K562 (cell line): ENCODE results near the gene ARV1. TPM values are rescaled to one million over a fixed set of nuclear protein-coding genes. Genes with fewer than 3 reads are reported as not detected.
A peak's percentile ranks its signal among the peaks of the same experiment; 100 is the strongest.
"Not testable (repeated sequence)": the region's sequence is repeated elsewhere in the genome, so short reads cannot be mapped to it uniquely, and the experiment has no call there.

Source experiments
- ARNT ChIP-seq, 2 experiments: fragments of 450-650 bp; IDR thresholded peaks; 2 replicates each; pipeline ENCODE4 v1.6.1; 2016; ENCODE audit warnings: mild to moderate bottlenecking in 1 of 2
- CBFA2T2 ChIP-seq: fragments of 450-650 bp; conservative IDR thresholded peaks from 2 replicates; pipeline ENCODE4 v1.6.1; 2017; ENCODE audit warnings: mild to moderate bottlenecking
- CTBP1 ChIP-seq: fragments of 450-650 bp; IDR thresholded peaks from 2 replicates; pipeline ENCODE4 v1.6.1; 2016; ENCODE audit warnings: borderline replicate concordance
- DPF2 ChIP-seq: fragments of 450-650 bp; IDR thresholded peaks from 2 replicates; pipeline ENCODE4 v1.6.1; 2016
- FOXJ2 ChIP-seq: fragments of 200-800 bp; sonication (Bioruptor generic); IDR thresholded peaks from 2 replicates; pipeline ENCODE4 v1.6.1; 2016; ENCODE audit warnings: missing genetic modification characterization, missing compliant biosample characterization
- FOXM1 ChIP-seq, 2 experiments: fragments of 450-650 bp in 1 of 2; sonication (generic) in 1 of 2; formaldehyde crosslinking in 1 of 2; IDR thresholded peaks; 2 replicates each; pipeline versions ENCODE4 v1.6.1 to v1.9.0; 2017 to 2022; ENCODE audit warnings: low read depth in 2 of 2, mild to moderate bottlenecking in 2 of 2, missing genetic modification reagents in 1 of 2, moderate library complexity in 1 of 2
- HDAC2 ChIP-seq: fragments of 450-650 bp; IDR thresholded peaks from 2 replicates; pipeline ENCODE4 v1.6.1; 2016; ENCODE audit warnings: mild to moderate bottlenecking
- HES1 ChIP-seq: fragments of 450-650 bp; IDR thresholded peaks from 2 replicates; pipeline ENCODE4 v1.6.1; 2016; ENCODE audit warnings: low read depth, mild to moderate bottlenecking, moderate library complexity
- JUND ChIP-seq, 2 experiments: IDR thresholded peaks; 2 replicates in 1 of 2; 3 replicates in 1 of 2; pipeline ENCODE4 v1.6.1; 2011; ENCODE audit warnings: borderline replicate concordance in 2 of 2, low read depth in 2 of 2, low read length in 2 of 2, improper control_type of control experiment in 1 of 2, missing biosample characterization in 1 of 2, missing genetic modification characterization in 1 of 2, missing genetic modification reagents in 1 of 2
- KDM1A ChIP-seq, 2 experiments: fragments of 450-650 bp; IDR thresholded peaks; 2 replicates each; pipeline ENCODE4 v1.6.1; 2016; ENCODE audit warnings: mild to moderate bottlenecking in 2 of 2
- KLF6 ChIP-seq: fragments of 250-450 bp; sonication (Bioruptor Pico); IDR thresholded peaks from 2 replicates; pipeline ENCODE4 v1.4.0; 2020; ENCODE audit warnings: mild to moderate bottlenecking, moderate library complexity, borderline replicate concordance
- MTA3 ChIP-seq: fragments of 450-650 bp; formaldehyde crosslinking; IDR thresholded peaks from 2 replicates; pipeline ENCODE4 v1.6.1; 2017; ENCODE audit warnings: mild to moderate bottlenecking, borderline replicate concordance
- MYBL2 ChIP-seq, 2 experiments: fragments of 450-650 bp in 1 of 2; sonication (generic) in 1 of 2; formaldehyde crosslinking in 1 of 2; IDR thresholded peaks; 2 replicates each; pipeline versions ENCODE4 v1.6.1 to v1.8.1; 2017 to 2022; ENCODE audit warnings: borderline replicate concordance in 1 of 2, inconsistent platforms in 1 of 2, low read depth in 1 of 2, mild to moderate bottlenecking in 1 of 2, missing genetic modification reagents in 1 of 2, moderate library complexity in 1 of 2
- NCOR1 ChIP-seq: fragments of 450-650 bp; IDR thresholded peaks from 2 replicates; pipeline ENCODE4 v1.6.1; 2016; ENCODE audit warnings: mild to moderate bottlenecking, moderate library complexity
- SMARCE1 ChIP-seq: fragments of 450-650 bp; IDR thresholded peaks from 2 replicates; pipeline ENCODE4 v1.7.1; 2016; ENCODE audit warnings: mild to moderate bottlenecking
- TCFL5 ChIP-seq: fragments of 250-450 bp; sonication (Bioruptor Pico); conservative IDR thresholded peaks from 2 replicates; pipeline ENCODE4 v1.6.1; 2021; ENCODE audit warnings: mild to moderate bottlenecking, moderate library complexity, matching md5 sums
- ZEB2 ChIP-seq: fragments of 450-650 bp; IDR thresholded peaks from 2 replicates; pipeline ENCODE4 v1.6.1; 2016
- ZNF316 ChIP-seq: fragments of 450-650 bp; IDR thresholded peaks from 2 replicates; pipeline ENCODE4 v1.6.1; 2016
- ZNF354B ChIP-seq: fragments of 250-450 bp; sonication (Bioruptor Pico); IDR thresholded peaks from 2 replicates; pipeline ENCODE4 v1.4.0; 2020
- ZNF592 ChIP-seq: fragments of 450-650 bp; IDR thresholded peaks from 2 replicates; pipeline ENCODE4 v1.6.1; 2017; ENCODE audit warnings: antibody characterized with exemption, mild to moderate bottlenecking
- polyA plus RNA-seq, 8 experiments: library from polyadenylated mRNA; depleted of rRNA in 4 of 8; stranded (reverse) in 5 of 8; unstranded in 3 of 8; fragments of >200 nt; fragmentation: Nextera tagmentation in 2 of 8; fragmentation: Illumina TruSeq in 1 of 8; extraction: Ambion mirVana in 2 of 8; extraction: Trizol in 1 of 8; gene quantifications; 2 replicates each; pipeline versions ENCODE4 v1.2.1 to v1.2.3, GENCODE V29; 2011 to 2014; ENCODE audit warnings: inconsistent platforms in 1 of 8, missing spikeins in 1 of 8
- total RNA-seq, 7 experiments: library from RNA; depleted of rRNA in 6 of 7; stranded (reverse); fragments of >200 nt in 6 of 7; fragmentation: Illumina TruSeq in 2 of 7; extraction: Trizol in 2 of 7; gene quantifications; 2 replicates each; pipeline versions ENCODE4 v1.2.1 to v1.2.3, GENCODE V29; 2011 to 2021; ENCODE audit warnings: low replicate concordance in 1 of 7
- TF ChIP-seq, protein P1 (sequence below), 2 experiments: fragments of 450-650 bp; IDR thresholded peaks; 2 replicates each; pipeline ENCODE4 v1.6.1; 2016

Gene ARV1
- total and polyA plus RNA-seq, 9 of the 15 experiments (the other 6 are each of a cell fraction or from before 2014, with no cell fraction given) = 54.8 to 139 (median 74.0) TPM

GRCh38 chr1:230984622-230985515 is 6.0 kb downstream of the ARV1 start (continued):
- TF ChIP-seq MYBL2 (IDR thresholded peaks at IDR 0.05; ENCODE audit: low read depth) (peak; percentile 52; the same call in 1 of the 2 replicates), TCFL5 (CRISPR knock-in tag) (peak; percentile 30; the same call in 1 of the 2 replicates), KLF6 (peak; percentile 55; the same call in 1 of the 2 replicates), CBFA2T2 (peak; percentile 76), MTA3 (peak; percentile 30; the same call in 1 of the 2 replicates), HDAC2 (peak; percentile 70; the same call in 1 of the 2 replicates), ZNF316 (peak; percentile 80), ZEB2 (0 out of 2 replicates have a peak, but pooled peaks have one; percentile 15), ZNF592 (peak; percentile 77), CTBP1 (peak; percentile 28; the same call in 1 of the 2 replicates), JUND (IDR thresholded peaks at IDR 0.05; ENCODE audit: borderline replicate concordance, low read depth, low read length) (peak; percentile 26; the same call in 1 of the 2 replicates), JUND (tag; IDR thresholded peaks at IDR 0.05; ENCODE audit: borderline replicate concordance, low read depth, low read length) (peak; percentile 3; the same call in 1 of the 3 replicates), SMARCE1 (peak; percentile 81), ZNF354B (CRISPR knock-in tag) (peak; percentile 63; the same call in 1 of the 2 replicates), HES1 (peak; percentile 65; the same call in 1 of the 2 replicates), FOXJ2 (tag) (peak; percentile 14; the same call in 1 of the 2 replicates), NCOR1 (peak; percentile 85), DPF2 (peak; percentile 82), KDM1A (IDR thresholded peaks at IDR 0.05) (peak; percentile 89 to 92), ARNT (IDR thresholded peaks at IDR 0.05) (peak in 1 of 2 experiments; percentile 55; a peak in 2 of 4 replicates), FOXM1 (IDR thresholded peaks at IDR 0.05; ENCODE audit: low read depth) (peak; percentile 83)
- not testable (repeated sequence) for TF ChIP-seq MYBL2 (CRISPR knock-in tag; IDR thresholded peaks at IDR 0.05; ENCODE audit: borderline replicate concordance); FOXM1 (CRISPR knock-in tag; IDR thresholded peaks at IDR 0.05; ENCODE audit: low read depth)
- TF ChIP-seq, protein P1, sequence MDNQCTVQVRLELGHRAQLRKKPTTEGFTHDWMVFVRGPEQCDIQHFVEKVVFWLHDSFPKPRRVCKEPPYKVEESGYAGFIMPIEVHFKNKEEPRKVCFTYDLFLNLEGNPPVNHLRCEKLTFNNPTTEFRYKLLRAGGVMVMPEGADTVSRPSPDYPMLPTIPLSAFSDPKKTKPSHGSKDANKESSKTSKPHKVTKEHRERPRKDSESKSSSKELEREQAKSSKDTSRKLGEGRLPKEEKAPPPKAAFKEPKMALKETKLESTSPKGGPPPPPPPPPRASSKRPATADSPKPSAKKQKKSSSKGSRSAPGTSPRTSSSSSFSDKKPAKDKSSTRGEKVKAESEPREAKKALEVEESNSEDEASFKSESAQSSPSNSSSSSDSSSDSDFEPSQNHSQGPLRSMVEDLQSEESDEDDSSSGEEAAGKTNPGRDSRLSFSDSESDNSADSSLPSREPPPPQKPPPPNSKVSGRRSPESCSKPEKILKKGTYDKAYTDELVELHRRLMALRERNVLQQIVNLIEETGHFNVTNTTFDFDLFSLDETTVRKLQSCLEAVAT (IDR thresholded peaks at IDR 0.05) = peak in 1 of 2 experiments; percentile 51; a peak in 2 of 4 replicates
